Activated CD4-positive, alpha-beta T cell treated with anti-CD3 and anti-CD28 coated beads for 36 hours (primary cell): ENCODE measurements around the gene SLC4A11. TPM values are rescaled to one million over a fixed set of nuclear protein-coding genes. Genes with fewer than 3 reads are reported as not detected.

ENCODE experiments used
- ATAC-seq: fragments of 200-7000 bp; cut with Tn5 transposase; one replicate; pipeline ENCODE4 v1.10.0; 2021; ENCODE audit warnings: mild to moderate bottlenecking, moderate library complexity
- CTCF ChIA-PET: fragments of 350-600 bp; sonication (Branson Sonifier 250); formaldehyde crosslinking; loops from one replicate; lab custom pipeline; 2021; ENCODE audit warnings: antibody characterized with exemption; lab: Charles Lee
- POLR2A ChIA-PET: fragments of 350-600 bp; sonication (Branson Sonifier 250); formaldehyde crosslinking; loops from one replicate; lab custom pipeline; 2021; ENCODE audit warnings: antibody characterized with exemption, inconsistent platforms; lab: Charles Lee
- DNase-seq: peaks from one replicate; pipeline ENCODE4 v3.0.0-alpha.2; 2020
- H3K27ac Mint-ChIP-seq: one replicate; pipeline ENCODE4 v1.8.0; 2021; ENCODE audit warnings: mixed read lengths
- H3K27me3 Mint-ChIP-seq: one replicate; pipeline ENCODE4 v1.8.0; 2021; ENCODE audit warnings: mixed read lengths
- H3K36me3 Mint-ChIP-seq: one replicate; pipeline ENCODE4 v1.8.0; 2021; ENCODE audit warnings: low read depth, mixed read lengths
- H3K4me1 Mint-ChIP-seq: one replicate; pipeline ENCODE4 v1.8.0; 2021; ENCODE audit warnings: mixed read lengths
- H3K4me3 Mint-ChIP-seq: one replicate; pipeline ENCODE4 v1.8.0; 2021; ENCODE audit warnings: mild to moderate bottlenecking, moderate library complexity, mixed read lengths
- H3K9me3 Mint-ChIP-seq: one replicate; pipeline ENCODE4 v1.8.0; 2021; ENCODE audit warnings: low read depth, mixed read lengths
- intact Hi-C, 2 experiments: fragments of 100-400 bp; cut with DNase I in 1 of 2; cut with micrococcal nuclease in 1 of 2; formaldehyde crosslinking; loops; one replicate each; pipeline versions ENCODE4 v1.14.2 to v1.15.1; 2022 to 2024; cut with DNase I, micrococcal nuclease
- total RNA-seq, 2 experiments: library from RNA; stranded (reverse); gene quantifications; one replicate each; pipeline ENCODE4 v1.2.3, GENCODE V29; 2021

SLC4A11 gene
- total RNA-seq, 2 experiments from 2014 or later: 0.60 to 0.66 TPM

GRCh38 chr20:3227506-3227905 lies 11.5 kb downstream of the SLC4A11 start:
- no peaks in the 10 kb centered on the region for H3K27me3 Mint-ChIP-seq
- intact Hi-C loops: no loop called here
- ChIA-PET CTCF (interaction anchor here (1.0 kb wide), 1 partner anchor 9 kb away, joined by 3 read pairs; no protein-coding TSS in a partner anchor), POLR2A (no interaction called here)
- no peak for DNase-seq
- ATAC-seq: no peak
- H3K9me3 Mint-ChIP-seq: no peaks in the 10 kb centered on the region
- H3K4me1 Mint-ChIP-seq: peaks cover 12% of the 10 kb centered on the region
- H3K4me3 Mint-ChIP-seq: no peak overlapping the region
- H3K27ac Mint-ChIP-seq: no peak overlapping the region
- peaks cover 9% of the 10 kb centered on the region for H3K36me3 Mint-ChIP-seq

- ChIA-PET POLR2A (no interaction called here), CTCF (interaction anchor here (1.0 kb wide), 1 partner anchor 8 kb away, joined by 3 read pairs; no protein-coding TSS in a partner anchor)
Observed at GRCh38 chr20:3226864-3227263, 12.1 kb downstream of the SLC4A11 start.

GRCh38 chr20:3226093-3226492 lies 12.9 kb downstream of the SLC4A11 start:
- H3K4me1 Mint-ChIP-seq: peaks cover 17% of the 10 kb centered on the region
- H3K36me3 Mint-ChIP-seq: peaks cover 16% of the 10 kb centered on the region
- DNase-seq (no peak), ATAC-seq (no peak)
- intact Hi-C loops: no loop called here
- ChIA-PET POLR2A (no interaction called here), CTCF (interaction anchor here (0.5 kb wide), 1 partner anchor 282 kb away, joined by 3 read pairs; no protein-coding TSS in a partner anchor)
- no peak overlapping the region for H3K4me3 Mint-ChIP-seq
- H3K27ac Mint-ChIP-seq: no peak overlapping the region
- no peaks in the 10 kb centered on the region for H3K9me3 Mint-ChIP-seq
- H3K27me3 Mint-ChIP-seq: no peaks in the 10 kb centered on the region

More at GRCh38 chr20:3226864-3227263, 12.1 kb downstream of the SLC4A11 start:
- intact Hi-C loops: no loop called here
- Mint-ChIP-seq H3K27me3 (no peaks in the 10 kb centered on the region), H3K36me3 (peaks cover 9% of the 10 kb centered on the region), H3K4me3 (no peak overlapping the region), H3K27ac (no peak overlapping the region), H3K9me3 (no peaks in the 10 kb centered on the region), H3K4me1 (peaks cover 14% of the 10 kb centered on the region)
- DNase-seq: no peak
- no peak for ATAC-seq

GRCh38 chr20:3224681-3225421 lies 14.1 kb downstream of the SLC4A11 start:
- no peak overlapping the region for H3K4me3 Mint-ChIP-seq
- H3K27ac Mint-ChIP-seq: no peak overlapping the region
- ChIA-PET CTCF (no interaction called here), POLR2A (no interaction called here)
- intact Hi-C loops: loop anchor here in 1 of 2 experiments (2.0 kb wide), 1 partner anchor 24 kb away; no protein-coding TSS in a partner anchor
- peaks cover 17% of the 10 kb centered on the region for H3K4me1 Mint-ChIP-seq
- DNase-seq: no peak
- H3K9me3 Mint-ChIP-seq: no peaks in the 10 kb centered on the region
- H3K27me3 Mint-ChIP-seq: no peaks in the 10 kb centered on the region
- peaks cover 24% of the 10 kb centered on the region for H3K36me3 Mint-ChIP-seq
- ATAC-seq: no peak

GRCh38 chr20:3223994-3224680 lies 14.9 kb downstream of the SLC4A11 start:
- Mint-ChIP-seq H3K27me3 (no peaks in the 10 kb centered on the region), H3K9me3 (no peaks in the 10 kb centered on the region), H3K4me3 (no peak overlapping the region), H3K27ac (no peak overlapping the region), H3K4me1 (peaks cover 17% of the 10 kb centered on the region), H3K36me3 (peaks cover 24% of the 10 kb centered on the region)
- ChIA-PET POLR2A (no interaction called here), CTCF (interaction anchor here (0.7 to 7.8 kb wide), 3 partner anchors 39 to 483 kb away, joined by 3 to 76 read pairs (median 3); no protein-coding TSS in a partner anchor)
- DNase-seq (no peak), ATAC-seq (no peak)
- intact Hi-C loops: loop anchor here in 1 of 2 experiments (2.0 kb wide), 1 partner anchor 25 kb away; no protein-coding TSS in a partner anchor

GRCh38 chr20:3223651-3223993 lies 15.4 kb downstream of the SLC4A11 start:
- Mint-ChIP-seq H3K27me3 (no peaks in the 10 kb centered on the region), H3K4me1 (peaks cover 17% of the 10 kb centered on the region), H3K4me3 (no peak overlapping the region), H3K9me3 (no peaks in the 10 kb centered on the region), H3K36me3 (peaks cover 24% of the 10 kb centered on the region), H3K27ac (no peak overlapping the region)
- CTCF ChIA-PET: interaction anchor here (0.7 to 7.8 kb wide), 4 partner anchors 13 to 484 kb away, joined by 3 to 76 read pairs (median 3); no protein-coding TSS in a partner anchor
- intact Hi-C loops: no loop called here
- no peak for ATAC-seq
- POLR2A ChIA-PET: no interaction called here
- no peak for DNase-seq

GRCh38 chr20:3222635-3223600 lies 16.1 kb downstream of the SLC4A11 start:
- Mint-ChIP-seq H3K9me3 (no peaks in the 10 kb centered on the region), H3K27me3 (no peaks in the 10 kb centered on the region), H3K27ac (peak overlapping the region; percentile 31), H3K4me1 (peaks cover 17% of the 10 kb centered on the region), H3K4me3 (no peak overlapping the region), H3K36me3 (peaks cover 24% of the 10 kb centered on the region)
- POLR2A ChIA-PET: interaction anchor here (0.7 kb wide), 1 partner anchor 87 kb away, joined by 3 read pairs; no protein-coding TSS in a partner anchor
- ATAC-seq (peak; percentile 77), DNase-seq (peak; percentile 69)
- CTCF ChIA-PET: interaction anchor here (0.9 to 7.8 kb wide), 4 partner anchors 14 to 92 kb away, joined by 3 to 76 read pairs (median 4); no protein-coding TSS in a partner anchor
- intact Hi-C loops: no loop called here

- intact Hi-C loops: no loop called here
- H3K4me3 Mint-ChIP-seq: no peak overlapping the region
- POLR2A ChIA-PET: no interaction called here
- no peak overlapping the region for H3K27ac Mint-ChIP-seq
- peaks cover 26% of the 10 kb centered on the region for H3K36me3 Mint-ChIP-seq
- no peaks in the 10 kb centered on the region for H3K27me3 Mint-ChIP-seq
- ATAC-seq (no peak), DNase-seq (no peak)
- peaks cover 17% of the 10 kb centered on the region for H3K4me1 Mint-ChIP-seq
- H3K9me3 Mint-ChIP-seq: no peaks in the 10 kb centered on the region
- CTCF ChIA-PET: interaction anchor here (0.6 to 7.8 kb wide), 3 partner anchors 94 to 792 kb away, joined by 3 to 76 read pairs (median 3); no protein-coding TSS in a partner anchor
Observed at GRCh38 chr20:3221398-3222226, 17.4 kb downstream of the SLC4A11 start.

GRCh38 chr20:3218307-3218988 lies 20.5 kb downstream of the SLC4A11 start:
- ATAC-seq: peak; percentile 86
- intact Hi-C loops: loop anchor here (1.0 to 5.0 kb wide), 4 partner anchors 58 to 98 kb away; no protein-coding TSS in a partner anchor
- peaks cover 14% of the 10 kb centered on the region for H3K4me1 Mint-ChIP-seq

More at GRCh38 chr20:3218307-3218988, 20.5 kb downstream of the SLC4A11 start:
- no peak overlapping the region for H3K27ac Mint-ChIP-seq
- ChIA-PET POLR2A (no interaction called here), CTCF (interaction anchor here (0.6 to 7.8 kb wide), 21 partner anchors 8 to 793 kb away, joined by 3 to 76 read pairs (median 3); partner anchors contain the start of gene SLC4A11)
- peaks cover 33% of the 10 kb centered on the region for H3K36me3 Mint-ChIP-seq
- no peaks in the 10 kb centered on the region for H3K9me3 Mint-ChIP-seq
- H3K27me3 Mint-ChIP-seq: no peaks in the 10 kb centered on the region
- peak; percentile 86 for DNase-seq
- no peak overlapping the region for H3K4me3 Mint-ChIP-seq
